Limb (tissue), 2 donors: ENCODE results near the gene ACO1.

ENCODE experiments used
- DNase-seq, 2 donors: peaks; one replicate each; pipeline ENCODE4 v3.0.0-alpha.2; 2016; ENCODE audit errors: extremely low spot score in 2 of 2

Gene ACO1

GRCh38 chr9:32382565-32383320, 1.7 kb upstream of the ACO1 start:
- DNase-seq, result no peak

- no peak for DNase-seq
These were observed 460 bp upstream of the ACO1 start for GRCh38 chr9:32384002-32384363.

- peak in 1 of 2 donors; percentile 6 for DNase-seq
These were observed 875 bp downstream of the ACO1 start for GRCh38 chr9:32385152-32385884.

- no peak for DNase-seq
These were observed 1.4 kb downstream of the ACO1 start for GRCh38 chr9:32385885-32386283.

GRCh38 chr9:32387256-32387655, 2.8 kb downstream of the ACO1 start:
- no peak for DNase-seq

- DNase-seq, result no peak
These were observed 4.9 kb downstream of the ACO1 start for GRCh38 chr9:32389365-32389764.

- no peak for DNase-seq
These were observed 9.5 kb downstream of the ACO1 start for GRCh38 chr9:32393911-32394310.

GRCh38 chr9:32394381-32395049, 10.1 kb downstream of the ACO1 start:
- DNase-seq, result no peak

GRCh38 chr9:32395510-32396216, 11.2 kb downstream of the ACO1 start:
- DNase-seq, result no peak

- DNase-seq, result no peak
These were observed 13.8 kb downstream of the ACO1 start for GRCh38 chr9:32398207-32398606.

GRCh38 chr9:32399110-32399815, 14.8 kb downstream of the ACO1 start:
- no peak for DNase-seq

- DNase-seq, result no peak
These were observed 17.0 kb downstream of the ACO1 start for GRCh38 chr9:32401488-32401887.

GRCh38 chr9:32403567-32404260, 19.3 kb downstream of the ACO1 start:
- DNase-seq, result no peak

- no peak for DNase-seq
These were observed 20.0 kb downstream of the ACO1 start for GRCh38 chr9:32404402-32404801.

GRCh38 chr9:32404856-32405255, 20.4 kb downstream of the ACO1 start:
- no peak for DNase-seq

GRCh38 chr9:32405506-32405905, 21.1 kb downstream of the ACO1 start:
- DNase-seq, result no peak

GRCh38 chr9:32406046-32406445, 21.6 kb downstream of the ACO1 start:
- DNase-seq, result no peak

GRCh38 chr9:32411753-32412152, 27.3 kb downstream of the ACO1 start:
- DNase-seq, result no peak

- no peak for DNase-seq
These were observed 28.0 kb downstream of the ACO1 start for GRCh38 chr9:32412440-32412839.

GRCh38 chr9:32413424-32413823, 29.0 kb downstream of the ACO1 start:
- no peak for DNase-seq

GRCh38 chr9:32414856-32415255, 30.4 kb downstream of the ACO1 start:
- no peak for DNase-seq
